Neural progenitor cell (in vitro differentiated cells): Measurements from ENCODE around the gene WNT3A. TPM values are rescaled to one million over a fixed set of nuclear protein-coding genes. Genes with fewer than 3 reads are reported as not detected.

Source experiments
- DNase-seq: peaks from one replicate; pipeline ENCODE4 v3.0.0-alpha.2; 2016; ENCODE audit warnings: low spot score
- H2AFZ ChIP-seq: fragments of 200-600 bp; sonication (generic); replicated peaks from 2 replicates; pipeline ENCODE4 v1.6.1; 2016; ENCODE audit warnings: antibody characterized with exemption
- H3F3A ChIP-seq: fragments of 200-600 bp; sonication (generic); 2 replicates; pipeline ENCODE4 v1.6.1; 2016; ENCODE audit warnings: antibody characterized with exemption, low read depth
- H3K27ac ChIP-seq: fragments of 200-600 bp; sonication (generic); 2 replicates; pipeline ENCODE4 v1.5.1; 2016; ENCODE audit warnings: mild to moderate bottlenecking
- H3K27me3 ChIP-seq: fragments of 200-600 bp; sonication (generic); 2 replicates; pipeline ENCODE4 v1.6.1; 2016; ENCODE audit warnings: mild to moderate bottlenecking, moderate library complexity
- H3K36me3 ChIP-seq: fragments of 200-600 bp; sonication (generic); 2 replicates; pipeline ENCODE4 v1.5.1; 2016
- H3K4me1 ChIP-seq: fragments of 200-600 bp; sonication (generic); 2 replicates; pipeline ENCODE4 v1.6.1; 2016; ENCODE audit warnings: mixed run types
- H3K4me2 ChIP-seq: fragments of 200-600 bp; sonication (generic); 2 replicates; pipeline ENCODE4 v1.6.1; 2016
- H3K4me3 ChIP-seq: fragments of 200-600 bp; sonication (generic); 2 replicates; pipeline ENCODE4 v1.5.1; 2016
- H3K79me2 ChIP-seq: fragments of 200-600 bp; sonication (generic); 2 replicates; pipeline ENCODE4 v1.6.1; 2016; ENCODE audit warnings: low read depth
- H3K9ac ChIP-seq: fragments of 200-600 bp; sonication (generic); 2 replicates; pipeline ENCODE4 v1.6.1; 2016
- H3K9me3 ChIP-seq: fragments of 200-600 bp; sonication (generic); 2 replicates; pipeline ENCODE4 v1.5.1; 2016; ENCODE audit warnings: low read depth
- H4K20me1 ChIP-seq: fragments of 200-600 bp; sonication (generic); 2 replicates; pipeline ENCODE4 v1.6.1; 2016; ENCODE audit warnings: low read depth
- H3K27ac Mint-ChIP-seq: 3 replicates; pipeline ENCODE4 v1.8.0; 2021; ENCODE audit warnings: mixed read lengths
- H3K27me3 Mint-ChIP-seq: 2 replicates; pipeline ENCODE4 v1.8.0; 2022; ENCODE audit warnings: low read depth, mild to moderate bottlenecking, inconsistent platforms, moderate library complexity, mixed read lengths; ENCODE audit not compliant: insufficient read depth
- H3K36me3 Mint-ChIP-seq: 3 replicates; pipeline ENCODE4 v1.8.0; 2021; ENCODE audit warnings: mixed read lengths
- H3K4me1 Mint-ChIP-seq: 3 replicates; pipeline ENCODE4 v1.8.0; 2021; ENCODE audit warnings: mixed read lengths
- H3K4me3 Mint-ChIP-seq: 3 replicates; pipeline ENCODE4 v1.8.0; 2021; ENCODE audit warnings: mild to moderate bottlenecking, moderate library complexity, mixed read lengths
- H3K9me3 Mint-ChIP-seq: 3 replicates; pipeline ENCODE4 v1.8.0; 2020; ENCODE audit warnings: mixed read lengths
- CTCF ChIP-seq: fragments of 200-600 bp; sonication (generic); IDR thresholded peaks from 2 replicates; pipeline ENCODE4 v1.5.1; 2017; ENCODE audit warnings: antibody characterized with exemption, mild to moderate bottlenecking
- EZH2 ChIP-seq: fragments of 200-600 bp; sonication (generic); IDR thresholded peaks from 2 replicates; pipeline ENCODE4 v1.6.1; 2017; ENCODE audit warnings: antibody characterized with exemption, mild to moderate bottlenecking, moderate library complexity
- EZH2phosphoT487 ChIP-seq: fragments of 200-600 bp; sonication (generic); IDR thresholded peaks from 2 replicates; pipeline ENCODE4 v1.6.1; 2017; ENCODE audit warnings: antibody characterized with exemption
- total RNA-seq: library from RNA; depleted of rRNA; stranded (reverse); fragments of >200 nt; gene quantifications from 2 replicates; pipeline ENCODE4 v1.2.3, GENCODE V29; 2015; ENCODE audit warnings: low replicate concordance

The WNT3A gene
- total RNA-seq, 1 donor from 2014 or later: not detected

GRCh38 chr1:228079013-228079412, 72.2 kb downstream of the WNT3A start:
- H3K27me3 ChIP-seq: peaks cover 28% of the 10 kb centered on the region
- DNase-seq: no peak
- peaks cover 12% of the 10 kb centered on the region for H3K27me3 Mint-ChIP-seq

GRCh38 chr1:228079601-228080263, 72.9 kb downstream of the WNT3A start:
- Histone ChIP-seq H3K4me1 (peaks cover 25% of the 10 kb centered on the region), H3K9ac (no peak overlapping the region), H2AFZ (no peak overlapping the region), H3K4me2 (no peak overlapping the region), H3K79me2 (peaks cover 22% of the 10 kb centered on the region), H3K27me3 (peaks cover 21% of the 10 kb centered on the region), H3K27ac (no peak overlapping the region), H3F3A (peaks cover 6% of the 10 kb centered on the region), H3K36me3 (no peaks in the 10 kb centered on the region), H4K20me1 (peaks cover 21% of the 10 kb centered on the region), H3K9me3 (no peaks in the 10 kb centered on the region), H3K4me3 (no peak overlapping the region)
- DNase-seq: no peak
- H3K4me3 Mint-ChIP-seq: no peak overlapping the region
- H3K27me3 Mint-ChIP-seq: peaks cover 10% of the 10 kb centered on the region
- peaks cover 40% of the 10 kb centered on the region for H3K4me1 Mint-ChIP-seq
- TF ChIP-seq CTCF: no peak
- TF ChIP-seq EZH2phosphoT487: no peak
- no peak for TF ChIP-seq EZH2
- peaks cover 2% of the 10 kb centered on the region for H3K9me3 Mint-ChIP-seq
- H3K27ac Mint-ChIP-seq: no peak overlapping the region
- no peaks in the 10 kb centered on the region for H3K36me3 Mint-ChIP-seq

More at GRCh38 chr1:228079013-228079412, 72.2 kb downstream of the WNT3A start:
- H4K20me1 ChIP-seq: peaks cover 16% of the 10 kb centered on the region
- H3K4me1 ChIP-seq: peaks cover 20% of the 10 kb centered on the region
- H3K9ac ChIP-seq: no peak overlapping the region
- H3K36me3 ChIP-seq: no peaks in the 10 kb centered on the region
- Mint-ChIP-seq H3K9me3 (peaks cover 2% of the 10 kb centered on the region), H3K4me1 (peaks cover 39% of the 10 kb centered on the region), H3K4me3 (peak overlapping the region; percentile 62), H3K36me3 (no peaks in the 10 kb centered on the region), H3K27ac (peak overlapping the region; percentile 24)
- H3K4me3 ChIP-seq: no peak overlapping the region
- no peaks in the 10 kb centered on the region for H3K9me3 ChIP-seq
- H2AFZ ChIP-seq: no peak overlapping the region
- H3K4me2 ChIP-seq: peak overlapping the region; percentile 13
- peaks cover 15% of the 10 kb centered on the region for H3K79me2 ChIP-seq
- peaks cover 6% of the 10 kb centered on the region for H3F3A ChIP-seq
- no peak overlapping the region for H3K27ac ChIP-seq
- TF ChIP-seq EZH2: no peak

- Histone ChIP-seq H3K4me3 (peak overlapping the region; percentile 100), H3K27me3 (peaks cover 6% of the 10 kb centered on the region), H3F3A (peaks cover 6% of the 10 kb centered on the region), H3K79me2 (peaks cover 36% of the 10 kb centered on the region), H2AFZ (no peak overlapping the region), H3K4me1 (peaks cover 31% of the 10 kb centered on the region), H3K4me2 (peak overlapping the region; percentile 97), H3K27ac (no peak overlapping the region), H3K9me3 (no peaks in the 10 kb centered on the region), H3K36me3 (no peaks in the 10 kb centered on the region), H4K20me1 (peaks cover 33% of the 10 kb centered on the region), H3K9ac (no peak overlapping the region)
- peaks cover 40% of the 10 kb centered on the region for H3K4me1 Mint-ChIP-seq
- no peak for DNase-seq
- H3K36me3 Mint-ChIP-seq: peaks cover 6% of the 10 kb centered on the region
- H3K27ac Mint-ChIP-seq: peak overlapping the region; percentile 81
- TF ChIP-seq CTCF: no peak
- no peak for TF ChIP-seq EZH2
- TF ChIP-seq EZH2phosphoT487: no peak
- H3K4me3 Mint-ChIP-seq: peak overlapping the region; percentile 84
- H3K27me3 Mint-ChIP-seq: peaks cover 9% of the 10 kb centered on the region
- H3K9me3 Mint-ChIP-seq: peaks cover 2% of the 10 kb centered on the region
Measured at GRCh38 chr1:228081144-228081543, 74.3 kb downstream of the WNT3A start.

- peaks cover 9% of the 10 kb centered on the region for H3K36me3 Mint-ChIP-seq
- Histone ChIP-seq H3K9me3 (no peaks in the 10 kb centered on the region), H3K9ac (no peak overlapping the region), H3K4me2 (peak overlapping the region; percentile 97), H3F3A (peaks cover 6% of the 10 kb centered on the region), H3K36me3 (no peaks in the 10 kb centered on the region), H3K4me3 (peak overlapping the region; percentile 100), H3K4me1 (peaks cover 31% of the 10 kb centered on the region), H3K79me2 (peaks cover 42% of the 10 kb centered on the region), H4K20me1 (peaks cover 38% of the 10 kb centered on the region), H3K27me3 (peaks cover 2% of the 10 kb centered on the region), H2AFZ (peak overlapping the region; percentile 53), H3K27ac (peak overlapping the region; percentile 28)
- peak overlapping the region; percentile 81 for H3K27ac Mint-ChIP-seq
- H3K27me3 Mint-ChIP-seq: peaks cover 9% of the 10 kb centered on the region
- H3K4me3 Mint-ChIP-seq: peak overlapping the region; percentile 84
- H3K9me3 Mint-ChIP-seq: peaks cover 2% of the 10 kb centered on the region
- peaks cover 44% of the 10 kb centered on the region for H3K4me1 Mint-ChIP-seq
- TF ChIP-seq EZH2phosphoT487 (no peak), EZH2 (no peak), CTCF (no peak)
- peak; percentile 75 for DNase-seq
Measured at GRCh38 chr1:228081578-228082213, 74.9 kb downstream of the WNT3A start.
